ENCODE data around the gene OR10H2.
"Not testable (repeated sequence)": the region's sequence is repeated elsewhere in the genome, so short reads cannot be mapped to it uniquely, and the experiment has no call there.

OR10H2 gene

GRCh38 chr19:15759962-15760565, 32.2 kb downstream of the OR10H2 start:
- H3K27ac ChIP-seq (ENCODE audit: low read length) = no peak overlapping the region
- no CpG with 5 or more reads among the region's 28 CpGs for WGBS (ENCODE audit: insufficient coverage, insufficient read length)
- H3K4me3 ChIP-seq (ENCODE audit: low read length) = no peak overlapping the region
- no peaks in the 10 kb centered on the region for H3K27me3 ChIP-seq (ENCODE audit: control insufficient read depth, insufficient read depth, low read length)
- DNase-seq (ENCODE audit: low read depth, low spot score) = no peak
- H3K9me3 ChIP-seq (ENCODE audit: control insufficient read depth, insufficient read depth, low read length) = peaks cover 17% of the 10 kb centered on the region
- H3K36me3 ChIP-seq (ENCODE audit: control insufficient read depth, insufficient read depth, low read length) = no peaks in the 10 kb centered on the region
- no peaks in the 10 kb centered on the region for H3K4me1 ChIP-seq (ENCODE audit: control insufficient read depth, insufficient read depth, low read length)

- Histone ChIP-seq H3K27ac (ENCODE audit: low read length) (no peak overlapping the region), H3K27me3 (ENCODE audit: control insufficient read depth, insufficient read depth, low read length) (no peaks in the 10 kb centered on the region), H3K36me3 (ENCODE audit: control insufficient read depth, insufficient read depth, low read length) (no peaks in the 10 kb centered on the region), H3K9me3 (ENCODE audit: control insufficient read depth, insufficient read depth, low read length) (peaks cover 13% of the 10 kb centered on the region), H3K4me3 (ENCODE audit: low read length) (no peak overlapping the region), H3K4me1 (ENCODE audit: control insufficient read depth, insufficient read depth, low read length) (no peaks in the 10 kb centered on the region)
- no CpG with 5 or more reads among the region's 6 CpGs for WGBS (ENCODE audit: insufficient coverage, insufficient read length)
- DNase-seq (ENCODE audit: low read depth, low spot score) = no peak
Measured at GRCh38 chr19:15769586-15769985, 41.8 kb downstream of the OR10H2 start.

DNA sequence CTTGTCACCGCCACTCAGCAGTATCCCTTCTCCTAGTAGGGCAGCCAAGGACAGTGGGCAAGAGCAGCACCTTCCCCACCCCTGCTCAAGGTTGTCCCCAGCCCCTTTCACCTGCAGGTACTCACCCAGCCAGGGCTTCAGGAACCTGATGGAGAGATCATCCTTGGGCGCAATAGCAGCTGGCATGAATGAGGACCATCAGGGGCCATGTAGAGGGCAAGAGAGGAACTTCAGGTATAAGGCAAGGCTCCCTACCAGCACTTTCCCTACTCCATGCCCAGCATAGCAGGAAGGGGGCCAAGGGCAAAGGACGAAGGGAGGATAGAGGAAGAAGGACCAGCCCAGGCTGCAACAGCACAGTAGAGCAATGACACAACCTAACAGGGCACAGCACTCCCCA, 46.3 kb downstream of the OR10H2 start:
- not testable (repeated sequence) for H3K4me3 ChIP-seq (ENCODE audit: low read length); H3K4me1 ChIP-seq (ENCODE audit: control insufficient read depth, insufficient read depth, low read length); H3K27me3 ChIP-seq (ENCODE audit: control insufficient read depth, insufficient read depth, low read length); H3K36me3 ChIP-seq (ENCODE audit: control insufficient read depth, insufficient read depth, low read length); DNase-seq (ENCODE audit: low read depth, low spot score); H3K27ac ChIP-seq (ENCODE audit: low read length)
- no CpG with 5 or more reads among the region's 3 CpGs for WGBS (ENCODE audit: insufficient coverage, insufficient read length)
- H3K9me3 ChIP-seq (ENCODE audit: control insufficient read depth, insufficient read depth, low read length) = peaks cover 24% of the 10 kb centered on the region

DNA sequence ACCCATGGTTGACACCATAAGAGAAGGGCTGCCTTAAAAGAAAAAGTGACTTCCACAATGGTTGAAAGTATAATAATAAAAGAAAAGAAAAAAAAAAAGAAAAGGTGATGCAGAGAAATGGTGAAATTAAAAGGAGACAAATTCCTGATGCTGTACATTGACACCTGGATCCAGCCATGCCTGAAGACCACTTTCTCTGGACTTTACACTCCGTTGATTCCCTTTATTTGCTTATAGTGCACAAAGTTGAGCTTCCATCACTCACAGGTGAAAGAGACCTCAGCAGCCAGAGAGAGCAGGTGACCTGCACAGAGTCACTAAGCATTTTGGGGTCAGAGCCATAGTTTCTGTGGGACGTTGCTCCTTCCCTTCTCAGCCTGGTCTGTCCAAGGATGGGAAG, 47.4 kb downstream of the OR10H2 start:
- H3K27ac ChIP-seq (ENCODE audit: low read length) = no peak overlapping the region
- no CpG with 5 or more reads among the region's 2 CpGs for WGBS (ENCODE audit: insufficient coverage, insufficient read length)
- DNase-seq (ENCODE audit: low read depth, low spot score) = no peak
- no peaks in the 10 kb centered on the region for H3K36me3 ChIP-seq (ENCODE audit: control insufficient read depth, insufficient read depth, low read length)
- H3K4me3 ChIP-seq (ENCODE audit: low read length) = no peak overlapping the region
- no peaks in the 10 kb centered on the region for H3K27me3 ChIP-seq (ENCODE audit: control insufficient read depth, insufficient read depth, low read length)
- H3K4me1 ChIP-seq (ENCODE audit: control insufficient read depth, insufficient read depth, low read length) = no peaks in the 10 kb centered on the region
- peaks cover 26% of the 10 kb centered on the region for H3K9me3 ChIP-seq (ENCODE audit: control insufficient read depth, insufficient read depth, low read length)

DNA sequence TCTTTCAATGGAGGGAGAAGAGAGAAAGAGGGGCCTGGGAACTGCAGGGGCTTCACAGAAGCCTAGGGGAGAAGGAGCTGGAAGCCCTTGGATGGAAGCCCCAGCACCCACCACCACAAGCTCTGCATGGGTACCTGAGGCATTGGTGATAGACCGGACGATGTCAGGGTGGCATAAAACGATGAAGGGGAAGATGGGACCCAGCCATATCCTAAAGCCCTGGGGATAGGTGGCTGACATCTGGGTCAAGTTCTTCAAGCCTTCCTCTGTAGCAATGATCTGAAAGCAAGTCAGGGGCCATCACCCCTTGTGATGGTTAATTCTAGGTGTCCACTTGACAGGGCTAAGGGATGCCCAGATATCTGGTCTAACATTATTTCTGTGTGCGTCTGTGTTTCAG, 48.4 kb downstream of the OR10H2 start:
- no peak overlapping the region for H3K27ac ChIP-seq (ENCODE audit: low read length)
- no CpG with 5 or more reads among the region's 4 CpGs for WGBS (ENCODE audit: insufficient coverage, insufficient read length)

DNA sequence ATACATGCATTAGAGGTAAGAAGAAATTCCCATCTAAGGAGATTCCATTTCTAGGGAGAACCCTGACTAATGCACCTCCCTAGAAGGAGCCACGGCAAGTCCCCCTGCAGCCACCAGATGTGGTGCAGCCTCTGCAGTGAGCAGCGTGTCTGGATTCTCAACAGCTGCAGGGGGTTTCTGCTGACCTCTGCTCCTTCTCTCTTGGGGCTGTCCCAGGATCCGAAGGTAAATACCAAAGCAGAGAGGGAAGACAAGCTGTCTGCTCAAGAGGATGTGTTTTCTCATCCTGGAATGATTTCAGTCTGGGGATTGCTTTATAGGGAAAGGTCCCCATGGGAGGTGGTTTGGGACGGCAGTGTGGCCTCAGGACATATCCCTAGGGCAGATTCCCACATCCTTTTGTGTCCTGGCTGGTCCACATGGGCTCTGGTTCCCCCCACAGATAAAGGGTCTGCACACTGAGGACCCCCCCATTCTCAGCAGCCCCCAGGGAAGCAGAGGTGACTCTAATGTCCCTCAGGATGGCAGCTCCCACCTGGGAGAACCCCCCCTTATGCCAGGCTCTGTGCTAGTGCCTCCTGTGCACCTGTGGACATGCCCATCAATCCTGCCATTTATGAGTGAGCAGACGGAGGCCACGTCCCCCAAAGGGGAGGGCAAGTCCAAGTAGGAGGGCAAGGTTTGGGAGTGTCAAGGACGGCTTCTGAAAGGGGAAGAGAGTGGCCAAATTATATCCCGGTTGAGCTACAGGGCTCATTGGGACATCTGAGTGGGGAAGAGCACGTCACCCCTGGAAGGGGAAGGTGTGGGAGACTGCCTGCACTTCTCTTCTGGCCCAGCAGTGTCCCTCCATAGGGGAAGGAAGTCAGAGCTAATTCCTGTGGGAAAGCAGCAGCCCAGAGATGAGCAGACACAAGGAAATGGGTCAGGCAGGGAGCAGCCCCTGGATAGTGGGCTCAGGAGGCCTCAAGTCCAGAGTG, 49.5 kb downstream of the OR10H2 start:
- no peak for DNase-seq (ENCODE audit: low read depth, low spot score)
- H3K9me3 ChIP-seq (ENCODE audit: control insufficient read depth, insufficient read depth, low read length) = peaks cover 36% of the 10 kb centered on the region

More for the DNA sequence above, 48.4 kb downstream of the OR10H2 start:
- Histone ChIP-seq H3K36me3 (ENCODE audit: control insufficient read depth, insufficient read depth, low read length) (no peaks in the 10 kb centered on the region), H3K4me3 (ENCODE audit: low read length) (no peak overlapping the region), H3K9me3 (ENCODE audit: control insufficient read depth, insufficient read depth, low read length) (peaks cover 30% of the 10 kb centered on the region), H3K27me3 (ENCODE audit: control insufficient read depth, insufficient read depth, low read length) (no peaks in the 10 kb centered on the region), H3K4me1 (ENCODE audit: control insufficient read depth, insufficient read depth, low read length) (no peaks in the 10 kb centered on the region)
- no peak for DNase-seq (ENCODE audit: low read depth, low spot score)

More for the DNA sequence above, 49.5 kb downstream of the OR10H2 start:
- Histone ChIP-seq H3K27ac (ENCODE audit: low read length) (no peak overlapping the region), H3K4me1 (ENCODE audit: control insufficient read depth, insufficient read depth, low read length) (no peaks in the 10 kb centered on the region), H3K27me3 (ENCODE audit: control insufficient read depth, insufficient read depth, low read length) (no peaks in the 10 kb centered on the region), H3K4me3 (ENCODE audit: low read length) (no peak overlapping the region), H3K36me3 (ENCODE audit: control insufficient read depth, insufficient read depth, low read length) (no peaks in the 10 kb centered on the region)
- no CpG with 5 or more reads among the region's 9 CpGs for WGBS (ENCODE audit: insufficient coverage, insufficient read length)
